ENCODE data around the gene TMCO4. TPM values are rescaled to one million over a fixed set of nuclear protein-coding genes. Genes with fewer than 3 reads are reported as not detected.

TMCO4 gene
- total and polyA plus RNA-seq, 2 donors (not counting 1 experiment from before 2014, with no cell fraction given): 12.5 to 24.3 TPM

GRCh38 chr1:19828546-19828945 lies 28.8 kb upstream of the TMCO4 start:
- Histone ChIP-seq H3K27ac (ENCODE audit: insufficient read depth, low read length) (no peak overlapping the region), H3K9ac (ENCODE audit: insufficient read depth, low read length) (no peak overlapping the region), H3K4me1 (ENCODE audit: control insufficient read depth, extremely low read depth, insufficient read depth, low read length) (no peaks in the 10 kb centered on the region), H4K20me1 (ENCODE audit: control insufficient read depth, extremely low read depth, insufficient read depth, low read length) (no peaks in the 10 kb centered on the region), H2AFZ (ENCODE audit: low read length) (no peak overlapping the region), H3K27me3 (ENCODE audit: control insufficient read depth, insufficient read depth, low read length) (peaks cover 6% of the 10 kb centered on the region), H3K79me2 (ENCODE audit: control insufficient read depth, insufficient read depth, low read length) (no peaks in the 10 kb centered on the region), H3K9me3 (ENCODE audit: control insufficient read depth, insufficient read depth, low read depth, low read length) (no peaks in the 10 kb centered on the region), H3K4me3 (replicated peaks in 1 of 4; ENCODE audit: control extremely low read depth in 1 of 4, insufficient read depth in 1 of 4, low read depth in 3 of 4, low read length in 4 of 4) (no peak overlapping the region), H3K36me3 (ENCODE audit: control insufficient read depth, insufficient read depth, low read length) (no peaks in the 10 kb centered on the region), H3K4me2 (ENCODE audit: extremely low read depth, insufficient read depth, low read length) (no peak overlapping the region)
- no peak for TF ChIP-seq CTCF (conservative IDR thresholded peaks at IDR 0.05 in 1 of 2, IDR thresholded peaks at IDR 0.05 in 1 of 2; ENCODE audit: low read depth in 1 of 2, low read length in 2 of 2)
- TF ChIP-seq EZH2 (IDR thresholded peaks at IDR 0.05; ENCODE audit: low read length, missing control alignments): no peak
- peak in 1 of 2 donors; percentile 16 for DNase-seq (ENCODE audit: low read depth in 2 of 2)

GRCh38 chr1:19825298-19825697 lies 25.6 kb upstream of the TMCO4 start:
- DNase-seq (ENCODE audit: low read depth in 2 of 2): no peak
- TF ChIP-seq EZH2 (IDR thresholded peaks at IDR 0.05; ENCODE audit: low read length, missing control alignments) (no peak), CTCF (conservative IDR thresholded peaks at IDR 0.05 in 1 of 2, IDR thresholded peaks at IDR 0.05 in 1 of 2; ENCODE audit: low read depth in 1 of 2, low read length in 2 of 2) (no peak)
- no peak overlapping the region for H3K27ac ChIP-seq (ENCODE audit: insufficient read depth, low read length)
- H3K9me3 ChIP-seq (ENCODE audit: control insufficient read depth, insufficient read depth, low read depth, low read length): no peaks in the 10 kb centered on the region
- no peaks in the 10 kb centered on the region for H3K36me3 ChIP-seq (ENCODE audit: control insufficient read depth, insufficient read depth, low read length)
- no peak overlapping the region for H3K4me2 ChIP-seq (ENCODE audit: extremely low read depth, insufficient read depth, low read length)
- no peak overlapping the region for H2AFZ ChIP-seq (ENCODE audit: low read length)
- no peaks in the 10 kb centered on the region for H3K79me2 ChIP-seq (ENCODE audit: control insufficient read depth, insufficient read depth, low read length)
- no peak overlapping the region for H3K9ac ChIP-seq (ENCODE audit: insufficient read depth, low read length)
- H3K4me3 ChIP-seq (replicated peaks in 1 of 4; ENCODE audit: control extremely low read depth in 1 of 4, insufficient read depth in 1 of 4, low read depth in 3 of 4, low read length in 4 of 4): no peak overlapping the region
- H3K4me1 ChIP-seq (ENCODE audit: control insufficient read depth, extremely low read depth, insufficient read depth, low read length): no peaks in the 10 kb centered on the region
- H4K20me1 ChIP-seq (ENCODE audit: control insufficient read depth, extremely low read depth, insufficient read depth, low read length): no peaks in the 10 kb centered on the region
- H3K27me3 ChIP-seq (ENCODE audit: control insufficient read depth, insufficient read depth, low read length): peaks cover 5% of the 10 kb centered on the region

GRCh38 chr1:19824541-19824940 lies 24.8 kb upstream of the TMCO4 start:
- Histone ChIP-seq H3K27ac (ENCODE audit: insufficient read depth, low read length) (no peak overlapping the region), H3K9me3 (ENCODE audit: control insufficient read depth, insufficient read depth, low read depth, low read length) (no peaks in the 10 kb centered on the region), H3K36me3 (ENCODE audit: control insufficient read depth, insufficient read depth, low read length) (no peaks in the 10 kb centered on the region), H3K27me3 (ENCODE audit: control insufficient read depth, insufficient read depth, low read length) (peaks cover 5% of the 10 kb centered on the region), H3K4me1 (ENCODE audit: control insufficient read depth, extremely low read depth, insufficient read depth, low read length) (no peaks in the 10 kb centered on the region), H3K79me2 (ENCODE audit: control insufficient read depth, insufficient read depth, low read length) (no peaks in the 10 kb centered on the region), H3K4me2 (ENCODE audit: extremely low read depth, insufficient read depth, low read length) (no peak overlapping the region), H2AFZ (ENCODE audit: low read length) (no peak overlapping the region), H3K9ac (ENCODE audit: insufficient read depth, low read length) (no peak overlapping the region), H3K4me3 (replicated peaks in 1 of 4; ENCODE audit: control extremely low read depth in 1 of 4, insufficient read depth in 1 of 4, low read depth in 3 of 4, low read length in 4 of 4) (no peak overlapping the region), H4K20me1 (ENCODE audit: control insufficient read depth, extremely low read depth, insufficient read depth, low read length) (no peaks in the 10 kb centered on the region)
- DNase-seq (ENCODE audit: low read depth in 2 of 2): peak in 1 of 2 donors; percentile 30
- TF ChIP-seq CTCF (conservative IDR thresholded peaks at IDR 0.05 in 1 of 2, IDR thresholded peaks at IDR 0.05 in 1 of 2; ENCODE audit: low read depth in 1 of 2, low read length in 2 of 2): no peak
- TF ChIP-seq EZH2 (IDR thresholded peaks at IDR 0.05; ENCODE audit: low read length, missing control alignments): no peak

All from fibroblast of lung (primary cell).